Fibroblast of skin of abdomen (primary cell): ENCODE data around the gene CLDN15.
A peak's percentile ranks its signal among the peaks of the same experiment; 100 is the strongest.
"Not testable (repeated sequence)": the region's sequence is repeated elsewhere in the genome, so short reads cannot be mapped to it uniquely, and the experiment has no call there.

Experiments
- DNase-seq: peaks from one replicate; pipeline ENCODE4 v3.0.0-alpha.2; 2013

Gene CLDN15

DNA sequence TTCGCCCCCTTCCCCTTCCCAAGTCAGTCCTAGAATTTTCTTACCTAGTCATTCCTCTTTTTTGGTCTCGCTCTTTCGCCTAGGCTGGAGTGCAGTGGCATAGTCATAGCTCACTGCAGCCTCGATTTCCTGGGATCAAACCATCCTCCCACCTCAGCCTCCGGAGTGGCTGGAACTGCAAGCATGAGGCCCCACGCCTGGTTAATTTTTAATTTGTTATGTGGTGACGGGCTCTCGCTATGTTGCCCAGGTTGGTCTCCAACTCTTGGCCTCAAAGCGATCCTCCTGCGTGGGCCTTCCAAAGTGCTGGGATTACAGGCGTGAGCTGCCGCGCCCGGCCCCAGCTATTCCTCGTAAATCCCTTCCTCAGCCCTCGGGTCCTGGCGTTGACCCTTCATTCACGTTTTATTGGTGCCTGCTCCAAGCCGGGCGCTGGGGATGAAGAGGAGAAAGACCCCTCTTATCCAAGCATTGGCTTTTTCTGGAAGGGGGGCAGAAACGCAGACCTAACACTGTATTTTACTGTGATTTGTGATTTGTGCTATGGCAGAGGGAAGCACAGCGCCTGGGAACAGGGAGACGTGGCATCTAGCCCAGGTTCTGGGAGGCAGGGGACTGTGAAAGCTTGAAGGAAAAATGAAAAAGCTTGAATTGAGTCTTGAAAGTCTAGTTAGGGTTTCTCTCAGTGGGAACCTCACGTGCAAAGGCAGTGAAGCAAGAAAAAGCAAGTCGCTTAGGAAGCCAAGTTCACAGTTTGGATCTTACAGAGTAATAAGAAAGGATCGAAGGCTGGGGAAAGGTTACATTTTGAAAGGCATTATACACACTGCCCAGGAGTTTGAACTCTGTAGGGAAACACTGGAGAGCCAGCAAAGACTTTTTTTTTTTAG lies 19.1 kb downstream of the CLDN15 start:
- no peak for DNase-seq

DNA sequence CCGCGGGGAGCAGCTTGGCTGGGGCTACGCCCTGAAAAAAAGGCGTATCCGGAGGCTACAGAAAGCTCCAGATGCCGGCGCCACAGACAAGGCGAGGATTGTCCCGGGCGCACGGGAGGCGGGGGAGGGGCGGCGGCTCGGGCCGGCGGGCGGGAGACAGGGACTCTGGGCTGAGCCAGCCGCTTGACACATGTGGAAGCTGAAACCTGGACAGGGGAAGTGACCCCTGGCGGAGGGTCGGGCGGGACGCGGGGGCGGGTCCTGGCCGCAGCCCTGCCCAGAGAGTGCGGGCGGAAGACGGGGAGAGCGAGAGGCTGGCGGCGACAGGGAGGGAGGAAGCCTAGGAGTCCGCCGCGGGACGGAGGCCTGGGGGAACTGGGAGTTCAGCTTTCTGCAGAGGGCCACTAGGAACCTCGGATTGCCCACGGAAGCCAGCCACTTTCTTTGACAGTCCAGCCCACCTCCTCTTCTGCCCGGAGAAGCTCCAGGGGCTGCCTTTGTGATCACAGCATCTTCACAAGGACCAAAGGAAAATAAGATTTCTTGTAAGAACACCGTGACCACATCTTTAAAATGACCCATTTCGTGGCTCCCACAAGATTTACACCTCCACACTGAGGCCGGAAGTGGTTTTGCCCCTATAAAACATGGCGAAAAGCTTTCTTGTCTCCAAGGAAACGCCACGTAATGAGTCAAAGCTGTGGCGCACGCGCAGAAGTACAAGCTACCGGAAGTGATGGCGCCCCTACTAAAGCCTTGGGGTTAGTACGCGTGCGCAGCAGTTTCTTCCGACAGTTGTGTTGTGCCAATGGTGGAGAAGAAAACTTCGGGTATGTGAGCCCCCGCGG lies 20.0 kb downstream of the CLDN15 start, which contains the start of the genes PLOD3 and ZNHIT1:
PLOD3 (minus strand) TSS at position 194 of the 848 bp plus-strand sequence. CDS start 307 bp downstream, outside the sequence.
ZNHIT1 (plus strand) TSS at position 778 of the 848 bp plus-strand sequence; CDS start at position 809, 31 bp downstream.
- DNase-seq, result peak; percentile 98

DNA sequence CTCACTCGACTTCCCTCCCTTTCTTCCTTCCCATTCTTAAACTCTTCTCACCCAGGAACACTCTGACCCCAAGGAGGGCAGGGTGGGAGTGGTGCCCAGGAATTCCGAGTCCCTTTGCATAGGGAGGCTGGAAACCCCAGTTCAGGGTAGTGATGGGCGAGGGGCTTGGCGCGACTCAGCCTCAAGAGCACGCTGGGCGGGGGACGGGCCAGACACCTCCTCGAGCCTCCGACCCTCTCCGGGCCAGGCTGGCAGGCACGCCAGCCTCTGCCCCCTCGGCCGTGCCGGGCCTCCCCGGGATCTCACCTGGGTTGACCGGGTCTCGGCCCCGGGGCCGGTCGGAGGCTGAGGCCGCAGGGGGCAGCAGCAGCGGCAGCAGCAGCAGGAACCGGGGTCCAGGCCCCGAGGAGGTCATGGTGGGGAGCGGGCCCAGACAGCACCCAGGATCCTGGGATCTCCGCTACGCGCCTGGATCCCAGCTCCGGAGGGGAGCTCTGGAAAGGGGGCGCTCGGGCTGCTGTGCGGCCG lies 20.7 kb downstream of the CLDN15 start:
- DNase-seq, result no peak

DNA sequence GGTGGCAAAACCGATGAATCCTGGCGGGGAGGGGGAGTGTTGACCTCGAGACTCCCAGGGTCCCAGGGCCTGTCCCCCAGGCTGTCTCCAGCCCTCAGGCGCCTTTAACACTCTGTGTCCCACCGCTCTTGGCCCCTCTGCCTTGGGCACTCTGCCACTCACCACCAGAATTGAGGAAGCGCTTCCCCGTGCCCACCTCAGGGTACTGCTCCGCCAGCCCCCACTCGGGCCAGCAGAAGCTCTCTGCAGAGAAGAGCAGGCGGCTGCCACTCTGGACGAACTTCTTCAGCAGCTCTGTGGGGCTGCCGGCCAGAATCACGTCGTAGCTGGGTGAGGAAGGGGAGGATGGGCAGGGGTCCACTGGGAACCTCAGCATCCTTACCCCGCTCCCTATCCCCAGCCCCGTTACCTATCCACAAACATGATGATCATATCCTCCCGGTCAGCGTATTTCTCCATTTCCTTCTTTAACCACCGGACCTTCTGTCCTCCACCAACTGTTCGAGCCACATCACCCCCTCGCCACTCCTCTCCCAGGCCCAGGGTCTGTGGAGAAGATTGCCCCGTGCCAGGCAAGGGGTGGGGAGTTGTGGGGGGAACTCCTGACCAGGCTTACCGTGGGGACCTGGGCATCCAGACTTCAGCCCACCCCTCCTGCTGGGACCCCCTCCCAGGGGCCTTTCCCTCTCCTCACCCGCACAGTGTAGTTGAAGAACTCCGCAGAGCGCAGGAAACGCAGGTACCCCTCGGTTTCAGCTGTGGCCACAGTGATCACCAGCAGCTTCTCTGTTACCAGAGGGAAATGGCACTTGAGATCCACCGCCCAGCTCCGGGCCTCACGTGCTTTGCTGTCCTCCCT lies 21.4 kb downstream of the CLDN15 start:
- no peak for DNase-seq

DNA sequence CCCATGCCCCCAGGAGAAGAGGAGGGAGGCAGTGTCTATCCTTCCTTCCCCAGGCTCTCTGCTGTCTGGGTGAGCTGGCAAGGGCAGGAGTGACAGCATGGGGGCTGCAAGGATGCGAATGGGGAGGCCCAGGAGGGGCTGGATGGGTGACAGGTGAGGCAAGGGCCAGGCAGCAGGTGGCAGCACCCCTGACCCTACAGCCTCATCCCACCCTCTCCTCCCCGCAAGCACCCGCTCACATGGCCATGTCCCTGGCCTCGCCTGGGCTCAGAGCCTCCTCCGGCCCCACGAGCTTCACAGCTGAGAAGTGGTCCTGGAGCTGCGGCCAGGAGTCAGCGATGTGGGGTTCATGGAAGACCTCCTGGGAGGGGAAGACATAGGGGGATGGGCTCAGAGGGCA lies 25.6 kb downstream of the CLDN15 start:
- no peak for DNase-seq

DNA sequence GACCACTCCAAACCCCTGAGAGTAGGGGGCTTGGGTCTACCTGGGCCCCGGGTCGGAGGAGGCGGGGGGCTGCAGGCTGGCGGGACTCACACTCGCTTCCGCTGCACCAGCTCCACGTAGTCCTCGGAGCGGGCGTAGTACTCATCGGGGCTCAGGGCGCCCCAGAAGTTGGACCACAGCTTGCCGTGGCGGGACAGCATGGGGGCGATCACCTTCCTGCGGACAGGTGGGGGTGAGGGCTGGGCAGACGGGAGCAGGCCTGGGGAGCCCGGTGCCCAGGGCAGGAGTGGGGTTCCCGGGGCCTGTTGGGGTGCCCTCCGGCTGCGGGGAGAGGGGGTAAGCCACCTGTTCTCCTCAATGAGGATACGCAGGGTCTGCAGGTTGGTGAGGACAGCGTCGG lies 26.1 kb downstream of the CLDN15 start:
- DNase-seq, result no peak

DNA sequence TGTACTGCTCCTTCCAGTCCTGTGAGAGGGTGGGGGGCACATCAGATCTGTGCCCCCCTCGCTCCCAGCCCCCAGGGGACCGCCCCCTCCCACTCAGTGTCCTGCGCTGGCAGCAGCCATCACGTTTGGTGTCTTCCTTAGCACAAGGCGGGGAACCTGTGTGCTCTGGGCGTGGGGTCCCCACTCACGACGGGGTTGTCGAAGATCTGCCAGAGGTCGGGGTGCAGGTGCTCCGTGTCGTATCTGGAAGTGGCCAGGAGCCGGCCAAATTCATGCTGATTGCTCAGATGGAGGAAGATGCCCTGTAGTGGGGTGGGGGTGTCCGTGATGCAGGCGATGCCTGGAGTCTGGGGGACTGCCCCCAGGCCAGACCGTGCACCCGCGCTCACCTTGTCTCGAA lies 27.5 kb downstream of the CLDN15 start:
- DNase-seq, result no peak

DNA sequence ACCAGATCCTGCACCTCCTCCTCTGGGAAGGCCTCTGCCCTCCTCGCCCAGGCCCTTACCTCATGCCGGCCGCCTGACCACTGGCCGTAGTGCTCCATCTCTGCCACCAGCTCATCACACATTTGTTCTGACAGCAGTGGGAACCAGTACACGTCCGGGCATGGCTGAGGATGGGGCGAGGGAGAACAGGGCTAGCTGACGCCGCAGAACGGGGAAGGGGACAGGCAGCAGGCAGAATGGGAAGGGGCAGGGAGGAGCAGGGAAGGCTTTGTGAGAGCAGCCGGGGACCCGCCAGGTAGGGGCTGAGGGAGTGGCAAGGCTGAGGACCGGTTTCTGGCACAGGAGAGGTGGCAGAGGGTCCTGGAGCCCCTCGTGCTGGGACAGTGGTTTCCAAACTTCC lies 28.8 kb downstream of the CLDN15 start:
- DNase-seq, result no peak

DNA sequence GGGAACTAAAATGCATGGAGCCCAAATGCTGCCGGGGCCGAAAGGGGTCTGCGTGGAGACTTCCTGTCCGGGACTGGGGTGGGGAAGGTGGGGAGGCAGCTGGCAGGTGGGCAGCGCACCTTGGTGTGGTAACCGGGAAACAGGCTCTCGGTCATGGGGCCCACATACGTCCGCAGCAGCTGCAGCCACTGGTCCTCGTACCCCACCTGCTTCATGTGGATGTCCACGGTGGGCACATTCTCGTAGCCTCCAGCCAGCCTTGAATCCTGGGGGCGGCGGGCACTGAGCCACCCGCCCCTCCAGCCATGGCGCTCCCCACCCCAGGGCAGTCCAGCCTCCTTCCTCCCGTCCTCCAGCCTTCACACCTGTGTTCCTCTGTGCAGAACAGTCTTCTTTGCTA lies 30.1 kb downstream of the CLDN15 start:
- DNase-seq, result no peak

DNA sequence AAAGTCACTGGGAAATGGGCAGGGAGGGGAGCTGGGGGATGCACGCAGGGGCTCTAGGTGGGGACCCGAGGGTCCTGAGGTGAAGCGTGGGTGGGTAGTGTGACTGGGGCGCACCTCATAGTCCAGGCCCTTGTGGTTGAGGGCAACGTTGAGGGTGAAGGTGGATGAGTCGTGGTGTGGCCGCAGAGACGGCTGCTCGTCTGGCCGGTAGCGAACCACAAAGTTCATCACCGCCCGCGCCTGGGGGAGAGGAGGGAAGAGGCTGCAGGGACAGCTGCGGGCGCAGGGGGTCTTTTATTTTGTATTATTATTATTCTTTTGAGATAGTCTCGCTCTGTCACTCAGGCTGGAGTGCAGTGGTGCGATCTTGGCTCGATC lies 30.9 kb downstream of the CLDN15 start:
- no peak for DNase-seq

DNA sequence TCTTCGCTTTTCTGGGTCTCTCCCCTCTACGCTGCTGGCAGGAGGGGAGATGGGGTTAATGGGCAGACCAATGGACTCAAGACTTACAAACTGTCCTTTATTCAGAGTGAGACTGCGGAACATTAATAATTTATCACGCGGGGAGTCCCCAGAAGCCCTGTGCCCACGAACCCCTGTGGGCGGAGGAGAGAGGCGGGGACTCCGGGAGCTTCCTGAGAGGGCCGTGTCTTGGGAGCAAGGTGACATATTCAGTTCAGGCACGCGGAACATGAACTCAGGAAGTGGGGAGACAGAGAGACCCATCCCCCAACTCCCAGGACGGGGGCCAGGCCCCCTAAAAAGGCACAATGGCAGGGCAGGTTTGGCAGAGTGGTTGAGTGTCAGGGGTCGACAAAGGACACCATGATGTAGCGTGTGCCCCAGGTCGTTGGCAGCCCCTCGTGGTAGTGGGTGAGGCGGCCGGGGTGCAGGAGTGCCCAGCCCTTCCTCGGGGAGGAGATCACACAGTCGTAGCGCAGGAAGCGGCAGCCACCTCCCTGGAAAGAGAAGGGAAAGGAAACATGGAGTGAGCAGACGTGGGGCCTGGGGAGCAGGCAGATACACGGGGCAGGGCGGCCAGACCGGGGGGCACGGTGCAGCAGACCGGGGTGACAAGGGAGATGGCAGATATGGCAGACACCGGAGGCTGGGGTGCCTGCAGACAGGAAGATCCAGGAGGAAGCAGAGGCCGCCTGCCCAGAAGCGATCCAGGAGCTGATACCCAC lies 31.5 kb downstream of the CLDN15 start:
- DNase-seq, result no peak

DNA sequence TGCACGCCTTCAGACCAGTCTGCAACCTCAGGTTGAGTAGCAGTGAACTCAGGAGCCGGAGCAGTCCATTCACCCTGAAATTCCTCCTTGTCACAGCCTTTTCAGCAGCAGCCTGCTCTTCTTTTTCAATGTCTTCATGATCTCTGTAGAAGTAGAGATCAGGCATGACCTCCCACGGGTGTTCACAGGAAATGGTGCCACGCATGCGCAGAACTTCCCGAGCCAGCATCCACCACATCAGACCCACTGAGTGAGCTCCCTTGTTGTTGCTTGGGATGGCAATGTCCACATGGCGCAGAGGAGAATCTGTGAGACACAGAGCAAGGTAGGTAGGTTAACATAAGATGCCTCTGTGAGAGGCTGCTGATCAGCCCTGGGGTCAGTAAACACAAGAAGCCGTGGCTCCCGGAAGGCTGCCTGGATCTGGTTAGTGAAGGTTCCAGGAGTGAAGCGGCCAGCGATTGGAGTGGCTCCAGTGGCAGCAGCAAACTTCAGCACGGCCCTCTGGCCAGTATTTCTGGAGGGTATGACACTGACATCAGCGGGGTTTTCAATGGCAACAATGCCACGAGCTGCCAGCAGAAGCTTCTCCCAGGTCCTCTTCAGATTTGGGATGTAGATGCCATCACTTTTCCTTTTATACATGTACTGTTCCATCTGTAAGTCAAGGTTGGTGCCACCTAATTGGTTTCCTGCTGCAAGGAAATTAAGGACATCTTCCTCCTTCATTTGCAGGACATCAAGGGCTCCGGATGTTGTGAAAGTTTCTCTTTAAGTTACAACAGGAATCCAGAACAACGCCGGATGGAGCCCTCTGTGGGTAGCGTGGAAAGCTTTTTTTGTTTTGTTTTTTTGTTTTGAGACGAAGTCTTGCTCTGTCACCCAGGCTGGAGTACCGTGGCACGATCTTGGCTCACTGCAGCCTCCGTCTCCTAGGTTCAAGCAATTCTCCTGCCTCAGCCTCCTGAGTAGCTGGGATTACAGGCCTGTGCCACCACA lies 33.6 kb downstream of the CLDN15 start:
- not testable (repeated sequence) for DNase-seq

DNA sequence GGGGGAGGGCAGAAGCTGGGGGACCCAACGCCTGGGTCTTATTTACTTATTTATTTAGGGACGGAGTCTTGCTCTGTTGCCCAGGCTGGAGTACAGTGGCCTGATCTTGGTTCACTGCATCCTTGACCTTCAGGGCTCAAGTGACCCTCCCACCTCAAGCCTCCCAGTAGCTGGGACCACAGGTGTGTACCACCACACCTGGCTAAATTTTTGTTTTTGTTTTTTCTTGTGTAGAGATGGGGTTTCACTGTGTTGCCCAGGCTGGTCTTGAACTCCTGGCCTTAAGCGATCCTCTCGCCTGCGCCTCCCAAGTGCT lies 35.0 kb downstream of the CLDN15 start:
- DNase-seq, result no peak

DNA sequence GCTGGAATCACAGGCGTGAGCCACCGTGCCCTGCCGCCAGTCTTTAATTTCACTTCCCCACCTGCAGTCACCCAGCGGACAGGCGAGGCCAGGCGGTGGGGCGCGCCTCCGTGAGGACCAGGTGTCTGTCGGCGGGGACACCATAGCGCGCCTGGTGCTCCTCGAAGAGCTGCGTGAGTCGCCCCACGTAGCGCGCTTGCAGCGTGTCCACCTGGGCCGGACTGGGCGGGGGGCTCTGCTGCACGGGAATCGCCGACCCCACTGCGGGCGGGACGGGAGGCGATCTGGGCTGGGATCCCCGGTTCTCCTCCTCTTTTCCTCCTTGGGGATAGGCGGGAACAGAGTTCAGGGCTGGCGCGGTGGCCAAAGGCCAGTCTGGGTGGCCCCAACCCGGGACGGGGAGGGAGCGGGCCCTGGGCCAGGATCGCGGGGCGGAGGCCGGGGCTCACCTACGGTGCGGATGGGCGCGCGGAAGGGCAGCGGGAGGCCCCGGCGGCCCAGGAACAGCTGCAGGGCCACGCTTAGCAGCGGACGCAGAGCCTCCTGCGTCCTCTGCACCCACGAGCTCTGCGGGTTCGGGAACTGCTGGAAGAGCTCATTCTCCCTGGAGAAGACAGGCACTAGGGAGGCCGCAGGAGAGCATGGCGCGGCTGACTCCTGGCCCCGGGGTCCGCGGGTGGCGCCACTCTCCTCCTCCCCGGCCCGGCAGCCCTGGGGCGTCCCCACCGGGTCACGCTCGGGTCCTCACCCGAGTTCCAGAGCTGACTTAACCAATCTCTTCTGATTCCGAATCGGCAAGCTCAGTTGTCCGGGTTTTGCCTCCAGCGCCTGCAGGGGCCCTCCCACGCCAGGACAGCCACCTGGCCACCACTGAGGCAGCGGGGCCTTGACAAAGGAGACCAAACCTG lies 35.7 kb downstream of the CLDN15 start:
- no peak for DNase-seq

DNA sequence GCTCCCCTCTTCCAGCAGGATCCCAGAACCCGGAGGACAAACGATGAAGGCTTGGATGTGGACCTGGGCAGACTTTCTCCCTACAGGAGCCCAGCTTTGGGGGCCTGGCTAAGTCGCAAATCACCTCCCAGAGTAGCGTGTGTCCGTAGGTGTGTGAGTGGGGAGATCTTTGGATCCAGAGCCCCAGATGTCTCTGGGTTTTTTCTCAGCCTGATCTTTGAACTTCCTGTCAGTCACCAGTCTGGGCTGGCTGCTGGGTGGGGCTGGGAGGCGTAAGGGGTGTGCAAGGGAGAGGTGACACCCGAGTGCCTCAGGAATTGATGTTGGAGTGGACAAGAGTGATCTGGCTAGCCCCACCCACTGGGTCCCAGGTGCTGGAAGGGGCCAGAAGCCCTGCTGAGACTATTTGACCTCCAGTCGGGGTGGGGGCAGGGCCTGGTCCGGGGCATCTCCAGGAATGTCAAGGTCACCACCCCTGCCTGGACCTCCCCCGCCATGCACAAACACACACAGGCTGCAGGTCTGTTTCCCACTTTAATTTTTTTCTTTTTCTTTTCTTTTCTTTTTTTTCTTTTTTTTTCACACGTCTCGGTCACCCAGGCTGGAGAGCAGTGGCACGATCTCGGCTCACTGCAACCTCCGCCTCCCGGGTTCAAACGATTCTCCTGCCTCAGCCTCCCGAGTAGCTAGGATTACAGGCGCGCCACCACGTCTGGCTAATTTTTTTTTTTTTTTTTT lies 36.6 kb downstream of the CLDN15 start, which contains the start of gene MOGAT3:
MOGAT3 (minus strand) TSS at position 175 of the 738 bp plus-strand sequence. CDS start 182 bp downstream, outside the sequence.
- DNase-seq, result no peak

DNA sequence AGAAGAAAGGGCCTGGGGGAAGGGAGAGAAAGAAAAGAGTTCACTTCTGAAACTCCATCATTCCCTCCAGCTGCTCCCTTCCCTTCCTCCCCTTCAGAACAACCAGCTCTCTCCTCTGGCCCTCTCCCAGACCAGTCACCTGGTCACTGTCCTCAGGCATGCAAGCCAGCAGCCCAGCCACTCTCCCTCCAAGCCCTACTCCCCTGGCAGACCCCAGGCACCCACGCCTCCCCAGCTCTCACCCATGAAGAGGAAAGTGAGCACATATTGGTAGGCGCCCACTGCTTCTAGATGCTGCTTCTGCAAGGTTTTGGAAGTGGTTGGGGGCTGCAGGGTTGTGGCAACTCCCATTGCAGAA lies 37.1 kb downstream of the CLDN15 start:
- no peak for DNase-seq

DNA sequence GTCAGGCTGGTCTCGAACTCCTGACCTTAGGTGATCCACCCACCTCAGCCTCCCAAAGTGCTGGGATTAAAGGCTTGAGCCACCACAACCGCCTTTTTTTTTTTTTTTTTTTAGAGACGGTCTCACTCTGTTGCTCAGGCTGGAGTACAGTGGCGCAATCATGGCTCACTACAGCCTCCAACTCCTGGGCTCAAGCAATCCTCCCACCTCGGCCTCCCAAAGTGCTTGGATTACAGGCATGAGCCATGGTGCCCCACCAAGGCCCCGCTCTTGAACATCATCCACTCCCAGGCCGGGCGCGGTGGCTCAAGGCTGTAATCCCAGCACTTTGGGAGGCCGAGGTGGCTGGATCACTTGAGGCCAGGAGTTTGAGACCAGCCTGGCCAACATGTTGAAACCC lies 38.1 kb downstream of the CLDN15 start:
- DNase-seq, result not testable (repeated sequence)

DNA sequence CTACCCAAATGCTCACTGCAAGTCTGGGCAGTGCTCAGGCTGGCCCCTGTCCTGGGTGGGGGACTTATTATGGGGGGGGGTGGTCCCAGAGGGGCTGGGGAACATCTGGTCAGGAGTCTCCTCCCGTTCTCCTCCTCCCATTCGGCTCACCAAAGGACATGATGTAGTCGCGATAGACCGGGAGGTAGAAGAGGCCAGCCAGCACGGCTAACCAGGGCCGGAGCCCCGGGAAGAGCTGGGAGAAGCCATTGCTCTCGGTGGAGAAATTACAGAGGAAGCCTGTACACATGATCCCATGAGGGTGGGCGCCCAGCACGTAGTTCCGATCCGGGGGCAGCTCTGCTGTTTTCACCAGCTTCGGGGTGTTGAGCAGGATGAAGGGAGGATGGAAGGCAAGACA lies 39.1 kb downstream of the CLDN15 start:
- DNase-seq, result no peak
